GM04504 (cell line): ENCODE results near the gene HMCN2.
"Not testable (repeated sequence)": the region's sequence is repeated elsewhere in the genome, so short reads cannot be mapped to it uniquely, and the experiment has no call there.

Experiments used
- DNase-seq: peaks from one replicate; pipeline ENCODE4 v3.0.0-alpha.2; 2012; ENCODE audit warnings: low read depth

Gene HMCN2

GRCh38 chr9:130395810-130396435 is 130.4 kb downstream of the HMCN2 start:
- DNase-seq, result no peak

- no peak for DNase-seq
Observed at GRCh38 chr9:130396581-130396980, 131.0 kb downstream of the HMCN2 start.

GRCh38 chr9:130398487-130399240 is 133.1 kb downstream of the HMCN2 start:
- no peak for DNase-seq

GRCh38 chr9:130399768-130400167 is 134.2 kb downstream of the HMCN2 start:
- DNase-seq, result no peak

GRCh38 chr9:130400870-130401269 is 135.3 kb downstream of the HMCN2 start:
- no peak for DNase-seq

- DNase-seq, result not testable (repeated sequence)
Observed at GRCh38 chr9:130401742-130402141, 136.2 kb downstream of the HMCN2 start.

GRCh38 chr9:130402243-130402642 is 136.7 kb downstream of the HMCN2 start:
- DNase-seq, result no peak

- DNase-seq, result no peak
Observed at GRCh38 chr9:130402645-130403440, 137.3 kb downstream of the HMCN2 start.

- DNase-seq, result no peak
Observed at GRCh38 chr9:130405657-130406257, 140.2 kb downstream of the HMCN2 start.

GRCh38 chr9:130406278-130406895 is 140.8 kb downstream of the HMCN2 start:
- no peak for DNase-seq

GRCh38 chr9:130407916-130408663 is 142.5 kb downstream of the HMCN2 start:
- DNase-seq, result no peak

- no peak for DNase-seq
Observed at GRCh38 chr9:130408669-130409068, 143.1 kb downstream of the HMCN2 start.

GRCh38 chr9:130409246-130409645 is 143.7 kb downstream of the HMCN2 start:
- DNase-seq, result no peak

- DNase-seq, result no peak
Observed at GRCh38 chr9:130410443-130410842, 144.9 kb downstream of the HMCN2 start.

- DNase-seq, result no peak
Observed at GRCh38 chr9:130411566-130411915, 146.0 kb downstream of the HMCN2 start.

GRCh38 chr9:130414081-130414731 is 148.6 kb downstream of the HMCN2 start:
- no peak for DNase-seq

GRCh38 chr9:130414910-130415746 is 149.6 kb downstream of the HMCN2 start:
- DNase-seq, result no peak

- DNase-seq, result no peak
Observed at GRCh38 chr9:130417602-130418001, 152.0 kb downstream of the HMCN2 start.

GRCh38 chr9:130418776-130419175 is 153.2 kb downstream of the HMCN2 start:
- no peak for DNase-seq

- no peak for DNase-seq
Observed at GRCh38 chr9:130419521-130420035, 154.0 kb downstream of the HMCN2 start.
